Smooth muscle cell (in vitro differentiated cells): ENCODE data around the gene TNMD. TPM values are rescaled to one million over a fixed set of nuclear protein-coding genes. Genes with fewer than 3 reads are reported as not detected.

Experiments used
- DNase-seq: peaks from one replicate; lab custom pipeline; 2025; ENCODE audit not compliant: unreplicated experiment; lab: John Stamatoyannopoulos, UW
- H2AFZ ChIP-seq: fragments of 200-600 bp; sonication (generic); 2 replicates; pipeline ENCODE4 v1.6.0; 2016; ENCODE audit warnings: antibody characterized with exemption, low read depth, mild to moderate bottlenecking
- H3F3A ChIP-seq: fragments of 200-600 bp; sonication (generic); 2 replicates; pipeline ENCODE4 v1.6.0; 2017; ENCODE audit warnings: antibody characterized with exemption, low read depth
- H3K27ac ChIP-seq: fragments of 200-600 bp; sonication (generic); 2 replicates; pipeline ENCODE4 v1.5.1; 2016; ENCODE audit warnings: low read depth, mild to moderate bottlenecking
- H3K27me3 ChIP-seq: fragments of 200-600 bp; sonication (generic); 2 replicates; pipeline ENCODE4 v1.6.1; 2016; ENCODE audit warnings: low read depth, mild to moderate bottlenecking
- H3K36me3 ChIP-seq: fragments of 200-600 bp; sonication (generic); 2 replicates; pipeline ENCODE4 v1.5.1; 2016; ENCODE audit warnings: low read depth
- H3K4me1 ChIP-seq: fragments of 200-600 bp; sonication (generic); 2 replicates; pipeline ENCODE4 v1.5.1; 2016; ENCODE audit warnings: low read depth
- H3K4me2 ChIP-seq: fragments of 200-600 bp; sonication (generic); 2 replicates; pipeline ENCODE4 v1.6.0; 2016; ENCODE audit warnings: mild to moderate bottlenecking
- H3K4me3 ChIP-seq: fragments of 200-600 bp; sonication (generic); 2 replicates; pipeline ENCODE4 v1.5.1; 2016; ENCODE audit warnings: mild to moderate bottlenecking
- H3K79me2 ChIP-seq: fragments of 200-600 bp; sonication (generic); 2 replicates; pipeline ENCODE4 v1.6.0; 2016; ENCODE audit warnings: low read depth, mild to moderate bottlenecking
- H3K9ac ChIP-seq: fragments of 200-600 bp; sonication (generic); 2 replicates; pipeline ENCODE4 v1.6.0; 2016; ENCODE audit warnings: low read depth
- H3K9me3 ChIP-seq: fragments of 200-600 bp; sonication (generic); replicated peaks from 2 replicates; pipeline ENCODE4 v1.5.1; 2016; ENCODE audit warnings: low read depth
- H4K20me1 ChIP-seq: fragments of 200-600 bp; sonication (generic); 2 replicates; pipeline ENCODE4 v1.6.0; 2016; ENCODE audit warnings: low read depth
- WGBS: methylation state at CpG from one replicate; pipeline ENCODE4 v1.1.7; 2016; ENCODE audit warnings: low lambda C conversion rate; 5-methylcytosine and 5-hydroxymethylcytosine counted together
- polyA plus RNA-seq: library from polyadenylated mRNA; unstranded; fragments of >200 nt; fragmentation: Nextera tagmentation; extraction: Ambion mirVana; gene quantifications from 2 replicates; pipeline ENCODE4 v1.2.1, GENCODE V29; 2016
- total RNA-seq: library from RNA; depleted of rRNA; stranded (reverse); fragments of >200 nt; gene quantifications from 2 replicates; pipeline ENCODE4 v1.2.3, GENCODE V29; 2014
- TF ChIP-seq, protein P1 (sequence below): fragments of 200-600 bp; sonication (generic); IDR thresholded peaks from 2 replicates; pipeline ENCODE4 v1.5.1; 2017; ENCODE audit warnings: borderline replicate concordance, mild to moderate bottlenecking, antibody characterized with exemption; ENCODE audit not compliant: insufficient read depth, poor library complexity, severe bottlenecking

The TNMD gene
- total and polyA plus RNA-seq, 2 experiments from 2014 or later, result not detected

DNA sequence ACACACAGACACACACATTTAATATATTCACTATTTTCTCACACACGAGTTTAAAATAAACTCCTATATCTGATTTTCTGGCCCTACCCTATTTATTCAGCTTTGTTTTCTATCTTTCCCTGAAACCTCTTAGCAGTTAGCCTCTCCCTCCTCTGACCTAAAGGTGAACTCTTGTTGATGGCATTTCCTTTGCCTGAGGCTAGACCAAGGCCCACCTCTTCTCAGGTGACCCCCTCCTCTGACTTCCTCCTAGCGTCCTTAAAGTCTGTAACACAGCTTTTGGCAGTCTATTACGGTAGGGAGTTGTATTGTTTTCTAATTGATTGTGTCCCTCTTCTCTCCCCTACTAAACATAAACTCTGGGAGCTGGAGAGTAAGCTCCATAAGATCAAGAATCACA is 57.6 kb downstream of the TNMD start:
- TF ChIP-seq, protein P1, sequence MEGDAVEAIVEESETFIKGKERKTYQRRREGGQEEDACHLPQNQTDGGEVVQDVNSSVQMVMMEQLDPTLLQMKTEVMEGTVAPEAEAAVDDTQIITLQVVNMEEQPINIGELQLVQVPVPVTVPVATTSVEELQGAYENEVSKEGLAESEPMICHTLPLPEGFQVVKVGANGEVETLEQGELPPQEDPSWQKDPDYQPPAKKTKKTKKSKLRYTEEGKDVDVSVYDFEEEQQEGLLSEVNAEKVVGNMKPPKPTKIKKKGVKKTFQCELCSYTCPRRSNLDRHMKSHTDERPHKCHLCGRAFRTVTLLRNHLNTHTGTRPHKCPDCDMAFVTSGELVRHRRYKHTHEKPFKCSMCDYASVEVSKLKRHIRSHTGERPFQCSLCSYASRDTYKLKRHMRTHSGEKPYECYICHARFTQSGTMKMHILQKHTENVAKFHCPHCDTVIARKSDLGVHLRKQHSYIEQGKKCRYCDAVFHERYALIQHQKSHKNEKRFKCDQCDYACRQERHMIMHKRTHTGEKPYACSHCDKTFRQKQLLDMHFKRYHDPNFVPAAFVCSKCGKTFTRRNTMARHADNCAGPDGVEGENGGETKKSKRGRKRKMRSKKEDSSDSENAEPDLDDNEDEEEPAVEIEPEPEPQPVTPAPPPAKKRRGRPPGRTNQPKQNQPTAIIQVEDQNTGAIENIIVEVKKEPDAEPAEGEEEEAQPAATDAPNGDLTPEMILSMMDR, result no peak
- no peak overlapping the region for H3K9ac ChIP-seq

GRCh38 chrX:100643212-100643611 is 58.5 kb downstream of the TNMD start:
- H3K9me3 ChIP-seq, result no peaks in the 10 kb centered on the region
- 82% methylated on average over 11 of the region's 11 CpGs for WGBS
- TF ChIP-seq, protein P1, result no peak
- no peak overlapping the region for H3K4me3 ChIP-seq
- no peaks in the 10 kb centered on the region for H3K4me1 ChIP-seq
- no peaks in the 10 kb centered on the region for H3F3A ChIP-seq
- no peak overlapping the region for H2AFZ ChIP-seq
- peaks cover 16% of the 10 kb centered on the region for H3K79me2 ChIP-seq
- H4K20me1 ChIP-seq, result no peaks in the 10 kb centered on the region
- no peaks in the 10 kb centered on the region for H3K36me3 ChIP-seq
- peak overlapping the region; percentile 71 for H3K9ac ChIP-seq
- peak overlapping the region; percentile 94 for H3K27ac ChIP-seq
- DNase-seq, result no peak
- no peaks in the 10 kb centered on the region for H3K27me3 ChIP-seq
- peak overlapping the region; percentile 38 for H3K4me2 ChIP-seq

More for the DNA sequence above, 57.6 kb downstream of the TNMD start:
- Histone ChIP-seq H3K27me3 (no peaks in the 10 kb centered on the region), H3K27ac (peak overlapping the region; percentile 94), H2AFZ (no peak overlapping the region), H3K36me3 (no peaks in the 10 kb centered on the region), H3K9me3 (no peaks in the 10 kb centered on the region), H3K79me2 (peaks cover 16% of the 10 kb centered on the region), H4K20me1 (no peaks in the 10 kb centered on the region), H3K4me3 (no peak overlapping the region), H3K4me1 (no peaks in the 10 kb centered on the region), H3K4me2 (no peak overlapping the region), H3F3A (no peaks in the 10 kb centered on the region)
- 34% methylated on average over 3 of the region's 3 CpGs for WGBS
- no peak for DNase-seq

DNA sequence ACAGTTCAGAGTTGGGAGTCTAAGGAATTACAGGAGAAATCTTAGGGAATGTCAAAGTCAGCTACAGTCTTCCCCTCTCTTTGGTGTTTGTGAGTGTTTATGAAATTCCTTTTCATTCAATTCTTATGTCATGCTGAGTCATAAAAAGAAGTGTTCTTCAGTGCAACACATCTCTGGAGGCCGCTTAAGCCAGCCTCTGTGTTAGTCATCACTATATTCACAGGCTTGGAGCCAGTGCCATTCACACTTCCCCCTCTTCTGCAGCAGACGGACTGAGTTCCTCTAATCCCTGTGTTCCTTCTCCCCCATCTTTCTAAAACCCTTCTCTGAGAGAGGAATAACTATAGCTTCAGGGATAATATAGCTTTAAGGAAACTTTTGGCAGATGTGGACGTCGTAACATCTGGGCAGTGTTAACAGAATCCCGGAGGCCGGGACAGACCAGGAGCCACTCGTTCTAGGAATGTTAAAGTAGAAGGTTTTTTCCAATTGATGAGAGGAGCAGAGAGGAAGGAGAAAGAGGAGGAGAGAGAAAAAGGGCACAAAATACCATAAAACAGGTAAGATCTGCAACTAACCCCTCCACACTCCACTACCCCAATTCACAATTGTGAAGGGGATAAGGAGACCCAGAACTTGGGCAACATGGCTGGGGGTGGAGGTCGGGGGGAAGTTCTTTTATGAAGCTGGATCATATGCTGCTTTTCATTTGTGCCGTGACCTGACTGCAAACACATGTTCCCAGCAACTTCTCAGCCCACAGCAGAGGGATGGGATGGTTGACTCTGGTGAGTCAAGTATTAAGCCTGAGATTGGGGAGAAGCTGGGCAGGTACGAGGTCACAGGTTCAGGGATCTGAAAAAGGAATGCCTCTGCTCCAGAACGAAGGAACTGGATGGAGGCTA is 59.5 kb downstream of the TNMD start, which contains the start of gene SRPX2:
SRPX2 (plus strand) TSS at position 244 of the 905 bp plus-strand sequence. CDS start 2,124 bp downstream, outside the sequence.
- Histone ChIP-seq H3K9me3 (no peaks in the 10 kb centered on the region), H2AFZ (no peak within 1 kb of the TSS), H3K79me2 (peaks cover 16% of the 10 kb centered on the region), H3F3A (no peaks in the 10 kb centered on the region), H3K36me3 (no peaks in the 10 kb centered on the region), H3K27me3 (no peaks in the 10 kb centered on the region), H3K4me1 (peaks cover under 1% of the 10 kb centered on the region), H3K4me2 (peak within 1 kb of the TSS; percentile 80), H3K27ac (peak within 1 kb of the TSS; percentile 94), H3K9ac (peak within 1 kb of the TSS; percentile 85), H4K20me1 (no peaks in the 10 kb centered on the region), H3K4me3 (peak within 1 kb of the TSS; percentile 51)
- DNase-seq, result peak; percentile 0
- TF ChIP-seq, protein P1, result no peak
- 34% methylated on average over 11 of the region's 11 CpGs for WGBS

DNA sequence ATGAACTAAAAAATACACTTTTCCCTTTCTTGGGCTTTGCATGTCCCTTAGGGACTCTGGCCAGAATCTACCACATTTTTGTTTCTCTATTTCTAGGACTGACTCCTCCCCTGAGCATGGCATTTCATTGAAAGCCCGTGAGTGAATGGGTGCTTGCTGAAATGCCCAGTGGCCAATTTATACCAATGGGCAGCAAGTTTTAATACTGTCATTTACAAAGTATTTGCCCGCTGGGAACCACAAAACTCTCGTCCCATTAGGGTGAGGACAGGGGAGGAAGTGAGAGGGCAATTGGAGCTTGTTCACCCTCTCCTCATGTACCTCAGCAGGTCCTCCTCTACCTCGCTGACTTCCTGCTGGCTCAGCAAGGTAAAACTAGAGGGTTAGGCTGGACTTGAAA is 60.4 kb downstream of the TNMD start:
- H3K4me1 ChIP-seq, result peaks cover 10% of the 10 kb centered on the region
- H3K79me2 ChIP-seq, result peaks cover 16% of the 10 kb centered on the region
- H2AFZ ChIP-seq, result no peak overlapping the region
- 52% methylated on average over 4 of the region's 4 CpGs for WGBS
- no peak for DNase-seq
- H3F3A ChIP-seq, result no peaks in the 10 kb centered on the region
- H3K27me3 ChIP-seq, result no peaks in the 10 kb centered on the region
- peak overlapping the region; percentile 80 for H3K4me2 ChIP-seq
- peak overlapping the region; percentile 51 for H3K4me3 ChIP-seq
- H3K9me3 ChIP-seq, result no peaks in the 10 kb centered on the region
- peak overlapping the region; percentile 94 for H3K27ac ChIP-seq
- H3K36me3 ChIP-seq, result no peaks in the 10 kb centered on the region
- H4K20me1 ChIP-seq, result no peaks in the 10 kb centered on the region
- H3K9ac ChIP-seq, result peak overlapping the region; percentile 85
- TF ChIP-seq, protein P1, result no peak
